Measurements from ENCODE around the gene TCF25. TPM values are rescaled to one million over a fixed set of nuclear protein-coding genes. Genes with fewer than 3 reads are reported as not detected.

Gene TCF25
- total RNA-seq, 1 donor from 2014 or later = 162 TPM

DNA sequence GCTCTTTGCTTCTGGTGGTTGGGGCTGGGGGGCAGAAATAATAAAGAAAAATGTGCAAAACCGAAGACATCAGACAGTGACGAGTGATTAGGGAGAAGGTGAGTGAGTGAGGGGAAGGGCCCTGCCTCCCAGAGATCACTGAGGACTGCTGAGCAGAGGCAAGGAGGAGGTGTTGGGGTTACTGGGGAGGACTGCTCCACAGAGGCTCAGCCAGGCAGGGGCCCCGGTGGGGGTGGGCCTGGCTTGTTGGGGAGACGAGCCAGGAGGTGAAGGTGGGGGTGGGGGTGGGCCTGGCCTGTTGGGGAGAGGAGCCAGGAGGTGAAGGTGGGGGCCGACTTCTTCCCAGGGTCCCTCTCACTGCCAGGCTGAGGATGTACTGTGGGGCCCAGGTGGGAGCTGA lies 73.1 kb downstream of the TCF25 start:
- no peak for ATAC-seq
- intact Hi-C loops (cut with DNase I) = no loop called here
- no peaks in the 10 kb centered on the region for H3K36me3 ChIP-seq
- no peak overlapping the region for H3K4me3 ChIP-seq
- no peak overlapping the region for H3K27ac ChIP-seq
- H3K27me3 ChIP-seq = no peaks in the 10 kb centered on the region
- no peak for DNase-seq
- TF ChIP-seq, protein P1, sequence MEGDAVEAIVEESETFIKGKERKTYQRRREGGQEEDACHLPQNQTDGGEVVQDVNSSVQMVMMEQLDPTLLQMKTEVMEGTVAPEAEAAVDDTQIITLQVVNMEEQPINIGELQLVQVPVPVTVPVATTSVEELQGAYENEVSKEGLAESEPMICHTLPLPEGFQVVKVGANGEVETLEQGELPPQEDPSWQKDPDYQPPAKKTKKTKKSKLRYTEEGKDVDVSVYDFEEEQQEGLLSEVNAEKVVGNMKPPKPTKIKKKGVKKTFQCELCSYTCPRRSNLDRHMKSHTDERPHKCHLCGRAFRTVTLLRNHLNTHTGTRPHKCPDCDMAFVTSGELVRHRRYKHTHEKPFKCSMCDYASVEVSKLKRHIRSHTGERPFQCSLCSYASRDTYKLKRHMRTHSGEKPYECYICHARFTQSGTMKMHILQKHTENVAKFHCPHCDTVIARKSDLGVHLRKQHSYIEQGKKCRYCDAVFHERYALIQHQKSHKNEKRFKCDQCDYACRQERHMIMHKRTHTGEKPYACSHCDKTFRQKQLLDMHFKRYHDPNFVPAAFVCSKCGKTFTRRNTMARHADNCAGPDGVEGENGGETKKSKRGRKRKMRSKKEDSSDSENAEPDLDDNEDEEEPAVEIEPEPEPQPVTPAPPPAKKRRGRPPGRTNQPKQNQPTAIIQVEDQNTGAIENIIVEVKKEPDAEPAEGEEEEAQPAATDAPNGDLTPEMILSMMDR (IDR thresholded peaks at IDR 0.05) = no peak
- no peaks in the 10 kb centered on the region for H3K9me3 ChIP-seq
- peaks cover 16% of the 10 kb centered on the region for H3K4me1 ChIP-seq

DNA sequence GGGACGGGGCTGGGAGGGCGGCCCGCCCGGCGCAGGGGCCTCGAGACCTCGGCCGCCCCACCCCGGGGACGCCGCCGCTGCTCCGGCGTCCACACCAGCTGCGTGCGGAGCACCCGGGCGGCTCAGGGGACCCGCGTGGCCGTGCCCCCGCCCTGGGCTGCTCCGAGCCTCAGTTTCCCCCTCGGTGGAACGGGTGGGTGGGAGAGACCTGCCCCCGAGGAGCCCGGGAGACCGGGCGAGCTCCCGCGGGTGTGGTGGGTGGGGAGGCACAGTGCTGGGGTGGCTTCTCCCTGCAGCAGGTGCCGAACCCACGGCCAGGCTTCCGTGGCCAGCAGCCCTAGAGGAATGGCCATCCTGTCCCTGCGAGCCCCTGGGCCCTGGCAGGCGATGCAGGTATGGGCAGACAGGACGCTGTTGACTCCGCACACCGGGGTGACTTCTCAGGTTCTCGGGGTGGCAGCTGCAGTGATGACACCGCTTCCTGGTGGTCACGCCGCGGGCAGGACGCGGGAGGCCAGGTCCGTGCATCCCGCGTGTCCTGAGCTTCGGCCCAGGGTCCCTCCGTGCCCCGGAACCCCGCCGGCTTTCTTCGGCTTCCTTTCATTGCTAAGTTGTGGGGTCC lies 75.8 kb downstream of the TCF25 start:
- Histone ChIP-seq H3K4me1 (peaks cover 16% of the 10 kb centered on the region), H3K27ac (no peak overlapping the region), H3K4me3 (peak overlapping the region; percentile 57), H3K36me3 (no peaks in the 10 kb centered on the region), H3K9me3 (no peaks in the 10 kb centered on the region), H3K27me3 (no peaks in the 10 kb centered on the region)
- DNase-seq (no peak), ATAC-seq (peak; percentile 2)
- TF ChIP-seq, protein P1 (IDR thresholded peaks at IDR 0.05) = no peak
- intact Hi-C loops (cut with DNase I) = no loop called here

DNA sequence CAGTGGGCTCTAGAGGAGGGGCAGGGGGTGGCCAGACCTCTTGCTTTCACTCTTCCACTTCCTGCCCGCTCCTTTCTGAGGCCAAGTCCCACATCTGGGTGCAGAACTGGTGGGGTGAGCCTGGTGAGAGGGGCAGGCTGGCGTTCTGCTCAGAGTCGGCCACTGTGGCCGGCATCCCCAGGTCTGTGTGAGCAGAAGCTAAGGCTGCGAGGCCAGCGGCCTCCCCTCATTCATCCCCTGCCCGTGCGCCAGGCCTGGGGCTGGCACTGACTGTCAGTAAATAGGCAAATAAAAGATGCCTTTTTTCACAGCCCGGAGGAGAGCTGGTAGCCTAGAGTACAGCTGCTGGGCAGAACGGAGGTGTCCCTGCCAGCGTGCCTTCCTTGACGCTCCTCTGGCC lies 76.4 kb downstream of the TCF25 start:
- Histone ChIP-seq H3K4me3 (no peak overlapping the region), H3K27ac (no peak overlapping the region), H3K36me3 (no peaks in the 10 kb centered on the region), H3K4me1 (peaks cover 16% of the 10 kb centered on the region), H3K27me3 (no peaks in the 10 kb centered on the region), H3K9me3 (no peaks in the 10 kb centered on the region)
- DNase-seq (no peak), ATAC-seq (no peak)
- TF ChIP-seq, protein P1 (IDR thresholded peaks at IDR 0.05) = no peak
- intact Hi-C loops (cut with DNase I) = no loop called here

DNA sequence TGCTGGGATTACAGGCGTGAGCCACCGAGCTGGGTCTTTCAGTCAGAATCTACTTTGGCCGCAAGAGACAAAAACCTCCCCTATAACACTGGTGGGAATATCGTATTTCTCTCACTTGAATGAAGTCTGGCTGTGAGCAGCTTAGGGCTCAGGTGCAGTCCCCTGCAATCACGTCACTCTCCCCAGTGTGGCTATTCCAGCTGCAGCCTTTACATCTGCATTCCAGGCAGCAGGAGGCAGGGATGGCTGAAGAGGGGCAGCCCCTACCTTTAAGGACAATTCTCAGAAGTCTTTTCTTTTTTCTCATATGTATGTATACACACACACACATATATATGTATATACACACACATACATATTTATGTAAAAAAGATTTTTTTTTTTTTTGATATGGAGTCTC lies 78.1 kb downstream of the TCF25 start:
- Histone ChIP-seq H3K27me3 (no peaks in the 10 kb centered on the region), H3K9me3 (no peaks in the 10 kb centered on the region), H3K36me3 (peaks cover 6% of the 10 kb centered on the region), H3K4me1 (peaks cover 16% of the 10 kb centered on the region), H3K4me3 (no peak overlapping the region), H3K27ac (no peak overlapping the region)
- ATAC-seq (no peak), DNase-seq (no peak)
- intact Hi-C loops (cut with DNase I) = no loop called here
- TF ChIP-seq, protein P1 (IDR thresholded peaks at IDR 0.05) = no peak

DNA sequence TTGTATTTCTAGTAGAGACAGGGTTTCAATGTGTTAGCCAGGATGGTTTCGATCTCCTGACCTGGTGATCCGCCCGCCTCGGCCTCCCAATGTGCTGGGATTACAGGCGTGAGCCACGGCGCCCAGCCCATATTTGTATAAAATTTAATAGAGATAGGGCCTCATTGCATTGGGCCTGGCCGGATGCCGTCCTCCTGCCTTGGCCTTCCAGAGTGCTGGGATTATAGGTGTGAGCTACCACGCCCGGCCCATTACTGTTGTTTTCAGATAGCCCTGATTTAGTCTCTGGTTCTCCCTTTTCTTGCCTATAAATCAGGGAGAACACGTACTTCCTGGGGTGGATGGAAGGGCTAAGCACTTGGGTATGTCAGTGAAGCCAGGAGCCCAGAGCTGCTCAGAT lies 78.7 kb downstream of the TCF25 start:
- intact Hi-C loops (cut with DNase I) = no loop called here
- DNase-seq (no peak), ATAC-seq (no peak)
- H3K36me3 ChIP-seq = peaks cover 11% of the 10 kb centered on the region
- H3K9me3 ChIP-seq = no peaks in the 10 kb centered on the region
- no peak overlapping the region for H3K4me3 ChIP-seq
- no peaks in the 10 kb centered on the region for H3K27me3 ChIP-seq
- H3K27ac ChIP-seq = no peak overlapping the region
- peaks cover 16% of the 10 kb centered on the region for H3K4me1 ChIP-seq
- TF ChIP-seq, protein P1 (IDR thresholded peaks at IDR 0.05) = no peak

DNA sequence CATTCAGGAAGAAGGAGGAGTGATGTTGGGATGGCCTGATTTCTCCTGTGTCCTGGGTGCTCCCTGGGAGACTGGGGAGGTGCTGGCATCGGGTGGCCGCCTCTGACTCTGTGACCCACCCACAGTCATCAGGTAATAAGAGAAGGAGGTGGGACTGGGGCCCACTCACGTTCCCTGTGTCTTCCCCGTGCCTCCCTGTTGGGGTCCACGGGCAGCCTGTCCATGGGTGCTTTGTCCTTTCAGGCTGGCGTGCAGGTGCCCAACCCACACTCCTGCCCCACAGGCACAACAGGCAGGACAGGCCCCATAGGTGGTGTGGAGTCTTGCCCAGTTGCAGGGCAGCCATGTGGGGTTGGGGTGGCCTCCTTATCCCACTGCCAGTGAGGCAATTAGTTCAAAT lies 79.2 kb downstream of the TCF25 start:
- TF ChIP-seq, protein P1 (IDR thresholded peaks at IDR 0.05) = no peak
- peaks cover 12% of the 10 kb centered on the region for H3K36me3 ChIP-seq
- H3K27ac ChIP-seq = no peak overlapping the region
- intact Hi-C loops (cut with DNase I) = no loop called here
- DNase-seq (no peak), ATAC-seq (no peak)
- H3K27me3 ChIP-seq = no peaks in the 10 kb centered on the region
- peaks cover 15% of the 10 kb centered on the region for H3K4me1 ChIP-seq
- no peaks in the 10 kb centered on the region for H3K9me3 ChIP-seq
- no peak overlapping the region for H3K4me3 ChIP-seq
